H9 (cell line): Measurements from ENCODE around the gene BCL11B. TPM values are rescaled to one million over a fixed set of nuclear protein-coding genes. Genes with fewer than 3 reads are reported as not detected.
A peak's percentile ranks its signal among the peaks of the same experiment; 100 is the strongest.

Source experiments
- DNase-seq: peaks from one replicate; pipeline ENCODE4 v3.0.0-alpha.2; 2017
- H2AFZ ChIP-seq: one replicate; pipeline ENCODE4 v1.6.1; 2013; ENCODE audit warnings: mild to moderate bottlenecking, low read length, control low read depth, moderate library complexity
- H2AK5ac ChIP-seq: 2 replicates; pipeline ENCODE4 v1.6.1; 2013; ENCODE audit warnings: low read length, control low read depth, mixed read lengths; ENCODE audit not compliant: insufficient read length
- H2BK120ac ChIP-seq: one replicate; pipeline ENCODE4 v1.6.1; 2013; ENCODE audit warnings: low read depth, mild to moderate bottlenecking, low read length, control low read depth, inconsistent platforms; ENCODE audit not compliant: poor library complexity, severe bottlenecking
- H2BK12ac ChIP-seq: 2 replicates; pipeline ENCODE4 v1.6.1; 2013; ENCODE audit warnings: low read length, control low read depth, mixed read lengths, low read depth; ENCODE audit not compliant: insufficient read length
- H2BK15ac ChIP-seq: 2 replicates; pipeline ENCODE4 v1.6.1; 2013; ENCODE audit warnings: low read depth, low read length, control low read depth
- H2BK20ac ChIP-seq: one replicate; pipeline ENCODE4 v1.6.1; 2013; ENCODE audit warnings: low read depth, mild to moderate bottlenecking, low read length, control low read depth, inconsistent platforms; ENCODE audit not compliant: poor library complexity, severe bottlenecking
- H2BK5ac ChIP-seq: 2 replicates; pipeline ENCODE4 v1.6.1; 2013; ENCODE audit warnings: low read length, control low read depth, mixed read lengths; ENCODE audit not compliant: insufficient read length
- H3K14ac ChIP-seq: 2 replicates; pipeline ENCODE4 v1.6.1; 2013; ENCODE audit warnings: low read length, control low read depth; ENCODE audit not compliant: insufficient read depth
- H3K18ac ChIP-seq: 2 replicates; pipeline ENCODE4 v1.6.1; 2013; ENCODE audit warnings: low read depth, mild to moderate bottlenecking, mixed read lengths, low read length, control low read depth; ENCODE audit not compliant: insufficient read length
- H3K23ac ChIP-seq: 2 replicates; pipeline ENCODE4 v1.6.1; 2013; ENCODE audit warnings: low read length, control low read depth, mixed read lengths, low read depth; ENCODE audit not compliant: insufficient read length
- H3K23me2 ChIP-seq: 2 replicates; pipeline ENCODE4 v1.6.1; 2013; ENCODE audit warnings: low read depth, mild to moderate bottlenecking, mixed read lengths, low read length, control low read depth; ENCODE audit not compliant: insufficient read length, poor library complexity, severe bottlenecking
- H3K27ac ChIP-seq: 2 replicates; pipeline ENCODE4 v1.5.1; 2013; ENCODE audit warnings: low read length, control low read depth, mixed read lengths, low read depth; ENCODE audit not compliant: insufficient read length
- H3K27me3 ChIP-seq: 2 replicates; pipeline ENCODE4 v1.6.1; 2013; ENCODE audit warnings: low read length, control low read depth, inconsistent platforms; ENCODE audit not compliant: insufficient read depth
- H3K4ac ChIP-seq: 2 replicates; pipeline ENCODE4 v1.6.1; 2013; ENCODE audit warnings: low read depth, mild to moderate bottlenecking, control low read depth, inconsistent platforms, low read length, moderate library complexity
- H3K4me1 ChIP-seq: 2 replicates; pipeline ENCODE4 v1.6.1; 2013; ENCODE audit warnings: low read length, control low read depth, inconsistent platforms; ENCODE audit not compliant: insufficient read depth
- H3K4me2 ChIP-seq: 2 replicates; pipeline ENCODE4 v1.6.1; 2013; ENCODE audit warnings: low read length, control low read depth, mixed read lengths; ENCODE audit not compliant: insufficient read length, insufficient read depth
- H3K56ac ChIP-seq: 2 replicates; pipeline ENCODE4 v1.6.1; 2013; ENCODE audit warnings: low read depth, mild to moderate bottlenecking, mixed read lengths, low read length, control low read depth; ENCODE audit not compliant: insufficient read length
- H3K79me1 ChIP-seq: 2 replicates; pipeline ENCODE4 v1.6.1; 2013; ENCODE audit warnings: low read depth, mild to moderate bottlenecking, moderate library complexity, low read length, control low read depth, inconsistent platforms; ENCODE audit not compliant: insufficient read depth, poor library complexity, severe bottlenecking
- H3K79me2 ChIP-seq: 2 replicates; pipeline ENCODE4 v1.6.1; 2013; ENCODE audit warnings: low read length, control low read depth, inconsistent platforms; ENCODE audit not compliant: insufficient read depth
- H3K9ac ChIP-seq: 2 replicates; pipeline ENCODE4 v1.6.1; 2013; ENCODE audit warnings: low read length, control low read depth, mixed read lengths; ENCODE audit not compliant: insufficient read length; ENCODE audit errors: extremely low read depth
- H3K9me3 ChIP-seq: one replicate; pipeline ENCODE4 v1.6.1; 2013; ENCODE audit warnings: low read depth, low read length, inconsistent platforms; ENCODE audit not compliant: control insufficient read depth
- H3T11ph ChIP-seq: one replicate; pipeline ENCODE4 v1.6.1; 2013; ENCODE audit warnings: mild to moderate bottlenecking, low read length, control low read depth, inconsistent platforms
- H4K20me1 ChIP-seq: one replicate; pipeline ENCODE4 v1.6.1; 2013; ENCODE audit not compliant: control insufficient read depth, insufficient read length, insufficient read depth
- H4K5ac ChIP-seq: 2 replicates; pipeline ENCODE4 v1.6.1; 2013; ENCODE audit warnings: low read depth, mild to moderate bottlenecking, mixed read lengths, low read length, control low read depth; ENCODE audit not compliant: insufficient read length
- H4K8ac ChIP-seq: replicated peaks from 2 replicates; pipeline ENCODE4 v1.6.1; 2013; ENCODE audit warnings: low read length, control low read depth, mixed read lengths, low read depth; ENCODE audit not compliant: insufficient read length
- H4K91ac ChIP-seq: 2 replicates; pipeline ENCODE4 v1.6.1; 2013; ENCODE audit warnings: low read depth, mild to moderate bottlenecking, moderate library complexity, mixed read lengths, low read length, control low read depth; ENCODE audit not compliant: insufficient read length
- H3K27ac Mint-ChIP-seq, 3 experiments: 2 replicates in 2 of 3; 3 replicates in 1 of 3; pipeline ENCODE4 v1.8.0; 2020 to 2021; ENCODE audit warnings: mixed read lengths in 3 of 3, mild to moderate bottlenecking in 1 of 3, moderate library complexity in 1 of 3
- H3K27me3 Mint-ChIP-seq: 2 replicates; pipeline ENCODE4 v1.8.0; 2021; ENCODE audit warnings: low read depth, mild to moderate bottlenecking, moderate library complexity, mixed read lengths
- H3K36me3 Mint-ChIP-seq, 3 experiments: 2 replicates in 2 of 3; 3 replicates in 1 of 3; pipeline ENCODE4 v1.8.0; 2020 to 2021; ENCODE audit warnings: low read depth in 3 of 3, mixed read lengths in 3 of 3; ENCODE audit not compliant: insufficient read depth in 1 of 3
- H3K4me1 Mint-ChIP-seq, 2 experiments: 2 replicates each; pipeline ENCODE4 v1.8.0; 2020; ENCODE audit warnings: mixed read lengths in 2 of 2
- H3K4me3 Mint-ChIP-seq, 2 experiments: 2 replicates in 1 of 2; 3 replicates in 1 of 2; pipeline ENCODE4 v1.8.0; 2020 to 2021; ENCODE audit warnings: mild to moderate bottlenecking in 2 of 2, mixed read lengths in 2 of 2, moderate library complexity in 1 of 2
- H3K9me3 Mint-ChIP-seq, 2 experiments: 2 replicates in 1 of 2; 3 replicates in 1 of 2; pipeline ENCODE4 v1.8.0; 2020; ENCODE audit warnings: mild to moderate bottlenecking in 2 of 2, mixed read lengths in 2 of 2, moderate library complexity in 1 of 2
- CTCF ChIP-seq: fragments of 200-600 bp; sonication (generic); conservative IDR thresholded peaks from 3 replicates; pipeline ENCODE4 v1.8.0; 2021; ENCODE audit warnings: antibody characterized with exemption, mild to moderate bottlenecking
- WGBS: extraction: QIAGEN DNeasy Blood & Tissue Kit; methylation state at CpG from one replicate; pipeline ENCODE4 v1.1.7; 2013; ENCODE audit warnings: missing lambda C conversion rate, low lambda C conversion rate, mixed read lengths; ENCODE audit not compliant: insufficient read length; ENCODE audit errors: extremely low coverage; 5-methylcytosine and 5-hydroxymethylcytosine counted together
- total RNA-seq: library from RNA; stranded (reverse); gene quantifications from 2 replicates; pipeline ENCODE4 v1.2.1, GENCODE V29; 2021

Gene BCL11B
- total RNA-seq, 1 experiment from 2014 or later = 4.9 TPM

- H3K27ac Mint-ChIP-seq = no peak overlapping the region; a peak in 1 of 7 replicates
- Histone ChIP-seq H4K8ac (no peak overlapping the region), H3K79me1 (no peaks in the 10 kb centered on the region), H3K9ac (no peak overlapping the region), H3K18ac (no peak overlapping the region), H3K27ac (no peak overlapping the region), H2BK12ac (no peak overlapping the region), H2BK20ac (no peak overlapping the region), H4K91ac (no peak overlapping the region), H4K5ac (no peak overlapping the region), H3K27me3 (no peaks in the 10 kb centered on the region; the same call in 1 of the 2 replicates), H2BK120ac (no peak overlapping the region), H2AK5ac (no peak overlapping the region), H3K56ac (no peak overlapping the region), H3K23me2 (peaks cover 17% of the 10 kb centered on the region), H2BK5ac (no peak overlapping the region), H3K4ac (no peak overlapping the region), H4K20me1 (no peaks in the 10 kb centered on the region), H2BK15ac (no peak overlapping the region), H3K4me2 (peak overlapping the region; percentile 31), H3K79me2 (no peaks in the 10 kb centered on the region), H3T11ph (no peak overlapping the region), H3K14ac (no peak overlapping the region), H3K4me1 (0 out of 2 replicates have a peak, but pooled peaks cover 8% of the 10 kb centered on the region), H2AFZ (no peak overlapping the region), H3K23ac (no peak overlapping the region), H3K9me3 (no peaks in the 10 kb centered on the region)
- no CpG with 5 or more reads among the region's 2 CpGs for WGBS
- no peak for TF ChIP-seq CTCF
- no peak for DNase-seq
- H3K36me3 Mint-ChIP-seq = no peaks in the 10 kb centered on the region
- H3K4me3 Mint-ChIP-seq = 0 out of 5 replicates have a peak overlapping the region, but pooled peaks of 1 of the 2 experiments have one; percentile 9
- H3K4me1 Mint-ChIP-seq = peaks cover 22 to 41% of the 10 kb centered on the region in 2 experiments
- H3K27me3 Mint-ChIP-seq = peaks cover 33% of the 10 kb centered on the region
- H3K9me3 Mint-ChIP-seq = no peaks in the 10 kb centered on the region; a peak in 1 of 5 replicates
These were observed 5.5 kb upstream of the BCL11B start for GRCh38 chr14:99277530-99277929.
